Pancreas (tissue), 10 donors: ENCODE data around the gene NEK11. TPM values are rescaled to one million over a fixed set of nuclear protein-coding genes. Genes with fewer than 3 reads are reported as not detected.
"Not testable (repeated sequence)": the region's sequence is repeated elsewhere in the genome, so short reads cannot be mapped to it uniquely, and the experiment has no call there.

Source experiments
- ATAC-seq, 4 donors: fragments of 200-7000 bp; cut with Tn5 transposase; one replicate each; pipeline versions ENCODE4 v1.8.0 to v1.9.1; 2020; ENCODE audit warnings: mild to moderate bottlenecking in 4 of 4, moderate library complexity in 4 of 4
- DNase-seq, 6 donors: peaks; one replicate each; pipeline ENCODE4 v3.0.0-alpha.2; 2020
- FAIRE-seq: peaks from 2 replicates; lab custom pipeline; 2012; peaks lifted over from hg19 to GRCh38; lab: Jason Lieb, UNC
- H3K27ac ChIP-seq, 4 donors: fragments of 200-600 bp; sonication (generic); 1 replicate in 3 of 4; 2 replicates in 1 of 4; pipeline versions ENCODE4 v1.5.0 to v1.8.0; 2020
- H3K27me3 ChIP-seq, 4 donors: fragments of 200-600 bp; one replicate each; pipeline ENCODE4 v1.8.0; 2021
- H3K36me3 ChIP-seq, 3 donors: fragments of 200-600 bp; sonication (generic) in 1 of 3; one replicate each; pipeline versions ENCODE4 v1.5.0 to v1.8.0; 2020 to 2021
- H3K4me1 ChIP-seq, 3 donors: fragments of 200-600 bp; one replicate each; pipeline ENCODE4 v1.8.0; 2021
- H3K4me3 ChIP-seq, 4 donors: fragments of 200-600 bp; sonication (generic) in 2 of 4; one replicate each; pipeline versions ENCODE4 v1.5.0 to v1.8.0; 2020 to 2021
- H3K9me3 ChIP-seq, 4 donors: fragments of 200-600 bp; one replicate each; pipeline ENCODE4 v1.8.0; 2021
- CTCF ChIP-seq, 4 donors: fragments of 200-600 bp; sonication (generic) in 3 of 4; IDR thresholded peaks; one replicate each; pipeline versions ENCODE4 v1.5.0 to v1.8.0; 2021; ENCODE audit warnings: antibody characterized with exemption in 4 of 4
- WGBS, 2 donors: extraction: QIAGEN DNeasy Blood & Tissue Kit; methylation state at CpG; one replicate each; pipeline ENCODE4 v1.1.7; 2013; 5-methylcytosine and 5-hydroxymethylcytosine counted together
- intact Hi-C, 3 donors: fragments of 100-400 bp; cut with DNase I; formaldehyde crosslinking; loops; one replicate each; pipeline versions ENCODE4 v1.11.1 to v1.14.2; 2022
- polyA plus RNA-seq, 2 donors: library from polyadenylated mRNA; stranded (reverse); fragments of 200-250 nt; gene quantifications; one replicate each; pipeline ENCODE4 v1.2.3, GENCODE V29; 2013
- total RNA-seq, 6 donors: library from RNA; stranded (reverse); fragmentation: NEBNext Ultra II Directional in 4 of 6; extraction: Animal tissue kit (Norgen Biotek cat#: 25700) in 4 of 6; gene quantifications; one replicate each; pipeline versions ENCODE4 v1.2.1 to v1.2.4, GENCODE V29; 2021 to 2023
- donor health status: healthy with polysubstance abuse.
- donor health status: DM: no; HTN: no; CAD: no; lungs with moderate emphysema.
- donor health status: DM: no; HTN: no; CAD: no.
- donor health status: control.
- donor health status: control.
- donor health status: Bipolar disorder and iron deficiency.
- donor health status: DM: yes; HTN: yes; CAD: no.
- donor health status: DM: no; HTN: no; CAD: no.
- donor health status: DM: no; HTN: no; CAD: no.
- donor health status: DM: yes; HTN: yes; CAD: no.

The NEK11 gene
- total and polyA plus RNA-seq, 8 donors: 2.1 to 7.2 (median 3.3) TPM

GRCh38 chr3:131353986-131354385 lies 327.3 kb downstream of the NEK11 start:
- Histone ChIP-seq H3K4me1 (peaks cover 0 to 10% (median 0%) of the 10 kb centered on the region in 3 donors), H3K9me3 (no peaks in the 10 kb centered on the region), H3K27me3 (no peaks in the 10 kb centered on the region), H3K4me3 (no peak overlapping the region), H3K27ac (peak overlapping the region in 1 of 4 donors; percentile 3), H3K36me3 (no peaks in the 10 kb centered on the region)
- ATAC-seq (no peak), FAIRE-seq (no peak), DNase-seq (no peak)
- 57 to 60% methylated on average over 2 of the region's 2 CpGs for WGBS, 2 donors
- intact Hi-C loops: no loop called here
- TF ChIP-seq CTCF (IDR thresholded peaks at IDR 0.05): no peak

- Histone ChIP-seq H3K27ac (no peak overlapping the region), H3K36me3 (no peaks in the 10 kb centered on the region), H3K4me3 (no peak overlapping the region), H3K4me1 (peaks cover 0 to 10% (median 0%) of the 10 kb centered on the region in 3 donors), H3K9me3 (no peaks in the 10 kb centered on the region), H3K27me3 (no peaks in the 10 kb centered on the region)
- ATAC-seq (no peak), DNase-seq (no peak), FAIRE-seq (no peak)
- no peak for TF ChIP-seq CTCF (IDR thresholded peaks at IDR 0.05)
- 95 to 96% methylated on average over 5 of the region's 5 CpGs for WGBS, 2 donors
- intact Hi-C loops: no loop called here
Measured at GRCh38 chr3:131356006-131356595, 329.4 kb downstream of the NEK11 start.

GRCh38 chr3:131357275-131357674 lies 330.6 kb downstream of the NEK11 start:
- 92 to 97% methylated on average over 1 of the region's 1 CpG for WGBS, 2 donors
- no peaks in the 10 kb centered on the region for H3K27me3 ChIP-seq
- no peak for TF ChIP-seq CTCF (IDR thresholded peaks at IDR 0.05)
- ATAC-seq (no peak), DNase-seq (no peak), FAIRE-seq (no peak)
- intact Hi-C loops: no loop called here
- H3K9me3 ChIP-seq: no peaks in the 10 kb centered on the region
- H3K27ac ChIP-seq: no peak overlapping the region
- H3K36me3 ChIP-seq: no peaks in the 10 kb centered on the region
- peaks cover 0 to 10% (median 0%) of the 10 kb centered on the region in 3 donors for H3K4me1 ChIP-seq
- no peak overlapping the region for H3K4me3 ChIP-seq

GRCh38 chr3:131360191-131360755 lies 333.6 kb downstream of the NEK11 start:
- no peaks in the 10 kb centered on the region for H3K9me3 ChIP-seq
- no peak for FAIRE-seq
- peaks cover 4 to 19% (median 8%) of the 10 kb centered on the region in 3 donors for H3K4me1 ChIP-seq
- WGBS, 2 donors: 55 to 74% methylated on average over 4 of the region's 4 CpGs
- H3K27ac ChIP-seq: no peak overlapping the region
- no peaks in the 10 kb centered on the region for H3K36me3 ChIP-seq
- no peak for TF ChIP-seq CTCF (IDR thresholded peaks at IDR 0.05)
- H3K27me3 ChIP-seq: no peaks in the 10 kb centered on the region
- intact Hi-C loops: no loop called here
- DNase-seq: no peak
- peak overlapping the region in 2 of 4 donors; percentile 8 to 65 for H3K4me3 ChIP-seq
- no peak for ATAC-seq

- peak; percentile 4 to 17 (median 4) for ATAC-seq
- H3K27me3 ChIP-seq: not testable (repeated sequence)
Measured at GRCh38 chr3:131361066-131361463, 334.4 kb downstream of the NEK11 start.

More at GRCh38 chr3:131361066-131361463, 334.4 kb downstream of the NEK11 start:
- DNase-seq: peak in 1 of 6 donors; percentile 12
- Histone ChIP-seq H3K4me1 (peaks cover 4 to 19% (median 8%) of the 10 kb centered on the region in 3 donors), H3K4me3 (peak overlapping the region; percentile 8 to 65 (median 35)), H3K27ac (peak overlapping the region; percentile 60 to 97 (median 86))
- 31 to 39% methylated on average over 7 of the region's 7 CpGs for WGBS, 2 donors
- H3K36me3 ChIP-seq, intact Hi-C loops, FAIRE-seq, H3K9me3 ChIP-seq: not testable (repeated sequence)
